GM12801 (cell line): ENCODE data around the gene RANGAP1.

ENCODE experiments used
- TF ChIP-seq, protein P1 (sequence below): IDR thresholded peaks from one replicate; pipeline ENCODE4 v1.5.1; 2011; ENCODE audit warnings: control low read depth; ENCODE audit not compliant: insufficient read length; ENCODE audit errors: extremely low read depth

The RANGAP1 gene

GRCh38 chr22:41237036-41237706 lies 48.8 kb downstream of the RANGAP1 start:
- TF ChIP-seq, protein P1, sequence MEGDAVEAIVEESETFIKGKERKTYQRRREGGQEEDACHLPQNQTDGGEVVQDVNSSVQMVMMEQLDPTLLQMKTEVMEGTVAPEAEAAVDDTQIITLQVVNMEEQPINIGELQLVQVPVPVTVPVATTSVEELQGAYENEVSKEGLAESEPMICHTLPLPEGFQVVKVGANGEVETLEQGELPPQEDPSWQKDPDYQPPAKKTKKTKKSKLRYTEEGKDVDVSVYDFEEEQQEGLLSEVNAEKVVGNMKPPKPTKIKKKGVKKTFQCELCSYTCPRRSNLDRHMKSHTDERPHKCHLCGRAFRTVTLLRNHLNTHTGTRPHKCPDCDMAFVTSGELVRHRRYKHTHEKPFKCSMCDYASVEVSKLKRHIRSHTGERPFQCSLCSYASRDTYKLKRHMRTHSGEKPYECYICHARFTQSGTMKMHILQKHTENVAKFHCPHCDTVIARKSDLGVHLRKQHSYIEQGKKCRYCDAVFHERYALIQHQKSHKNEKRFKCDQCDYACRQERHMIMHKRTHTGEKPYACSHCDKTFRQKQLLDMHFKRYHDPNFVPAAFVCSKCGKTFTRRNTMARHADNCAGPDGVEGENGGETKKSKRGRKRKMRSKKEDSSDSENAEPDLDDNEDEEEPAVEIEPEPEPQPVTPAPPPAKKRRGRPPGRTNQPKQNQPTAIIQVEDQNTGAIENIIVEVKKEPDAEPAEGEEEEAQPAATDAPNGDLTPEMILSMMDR: no peak

GRCh38 chr22:41234815-41235695 lies 50.9 kb downstream of the RANGAP1 start:
- TF ChIP-seq, protein P1: no peak

DNA sequence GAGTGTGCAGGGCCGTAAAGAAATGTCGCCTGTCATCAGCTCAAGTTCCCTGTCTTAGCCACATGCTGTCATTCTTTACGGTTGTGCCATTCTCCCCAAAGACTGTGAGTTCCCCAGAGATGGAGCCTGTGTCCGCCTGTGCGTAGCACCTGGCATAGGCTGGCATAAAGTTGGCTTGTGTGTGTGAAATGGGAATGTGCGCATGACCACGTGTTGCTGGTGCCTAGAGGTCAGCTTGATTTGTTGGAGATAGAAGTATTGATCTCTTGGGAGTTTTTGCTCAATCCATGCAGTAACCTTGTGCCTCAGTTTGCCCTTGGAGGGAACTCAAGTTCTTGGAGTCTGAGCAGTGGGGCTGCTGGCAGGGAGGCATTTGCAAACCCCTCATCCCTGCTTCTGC lies 54.6 kb downstream of the RANGAP1 start:
- TF ChIP-seq, protein P1: no peak

DNA sequence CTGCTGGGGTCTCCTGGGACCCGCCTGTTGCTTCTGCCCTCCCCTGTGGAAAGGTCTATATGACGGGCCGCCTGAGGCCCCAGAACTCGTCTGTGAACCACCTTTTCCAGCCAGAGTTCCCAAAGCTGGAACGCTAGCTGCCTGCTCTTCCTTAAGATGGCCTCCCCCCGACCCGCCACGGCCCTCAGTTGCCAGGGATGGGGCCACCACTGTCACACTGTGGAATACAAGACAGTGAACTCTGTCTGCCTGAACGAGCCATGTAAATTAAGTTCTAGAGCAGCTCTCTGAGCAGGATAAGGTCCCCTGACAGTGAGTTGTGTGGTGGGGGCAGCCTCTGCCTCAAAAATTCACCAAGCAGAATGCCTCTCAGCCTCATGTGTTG lies 55.6 kb downstream of the RANGAP1 start:
- TF ChIP-seq, protein P1: no peak

- TF ChIP-seq, protein P1: no peak
These were observed 56.1 kb downstream of the RANGAP1 start for GRCh38 chr22:41229730-41230400.

DNA sequence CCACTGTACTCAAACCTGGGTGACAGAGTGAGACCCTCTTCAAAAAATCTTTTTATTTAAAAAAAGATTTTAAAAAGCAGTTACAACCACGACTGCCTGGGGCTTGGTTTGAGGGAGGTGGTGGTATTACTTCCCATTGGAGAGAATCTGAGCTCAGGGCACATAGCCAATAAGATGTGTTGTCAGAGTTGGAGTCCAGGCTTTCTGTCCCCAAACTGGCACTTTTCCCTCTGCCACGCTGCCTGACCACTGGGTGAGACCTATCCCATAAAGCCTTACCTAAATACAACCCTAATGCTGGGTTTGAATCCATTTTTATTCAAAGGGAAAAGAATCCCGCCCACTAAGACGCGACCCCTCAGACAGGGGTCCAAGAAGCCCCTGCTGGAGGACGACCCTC lies 56.8 kb downstream of the RANGAP1 start:
- TF ChIP-seq, protein P1: no peak
